Measurements from ENCODE around the gene WDFY2. TPM values are rescaled to one million over a fixed set of nuclear protein-coding genes. Genes with fewer than 3 reads are reported as not detected.
A peak's percentile ranks its signal among the peaks of the same experiment; 100 is the strongest.

WDFY2 gene
- total RNA-seq, 1 experiment from 2014 or later: 26.4 TPM

DNA sequence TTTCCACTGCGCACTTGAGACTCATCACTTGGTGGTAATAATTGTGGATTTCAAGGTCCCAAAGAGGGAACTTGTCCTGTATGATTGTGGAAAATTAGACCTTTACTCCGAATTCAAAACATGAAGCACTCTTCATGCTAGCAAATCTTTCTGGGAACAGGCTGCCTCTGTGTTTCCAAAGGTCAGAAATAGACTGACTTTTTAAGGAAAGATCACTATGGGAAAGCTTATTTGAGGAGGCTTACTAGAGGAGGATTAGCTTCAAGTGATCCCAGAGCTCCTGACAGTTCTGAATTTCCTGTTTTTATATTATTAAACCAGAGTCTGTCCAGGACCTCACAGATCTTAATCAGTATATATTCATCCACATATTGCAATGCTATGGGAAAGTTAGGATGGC, 5.5 kb downstream of the WDFY2 start:
- H3K18ac ChIP-seq (ENCODE audit: insufficient read length, low read depth, low read length): no peak overlapping the region
- H3K4ac ChIP-seq (ENCODE audit: low read depth, low read length): no peak overlapping the region
- peaks cover 3% of the 10 kb centered on the region for H3K79me1 ChIP-seq (ENCODE audit: insufficient read depth, low read depth, low read length, poor library complexity, severe bottlenecking)
- Mint-ChIP-seq H3K27me3 (ENCODE audit: low read depth) (no peaks in the 10 kb centered on the region), H3K36me3 (ENCODE audit: insufficient read depth in 1 of 3, low read depth in 3 of 3) (no peaks in the 10 kb centered on the region), H3K4me1 (peaks cover 66 to 70% of the 10 kb centered on the region in 2 experiments), H3K4me3 (peak overlapping the region in 1 of 2 experiments; percentile 48; a peak in 1 of 5 replicates), H3K9me3 (no peaks in the 10 kb centered on the region; a peak in 1 of 5 replicates), H3K27ac (peak overlapping the region in 2 of 3 experiments; percentile 19 to 97; a peak in 3 of 7 replicates)
- H3T11ph ChIP-seq (ENCODE audit: low read length): no peak overlapping the region
- no peak overlapping the region for H2BK5ac ChIP-seq (ENCODE audit: insufficient read length, low read length)
- H3K14ac ChIP-seq (ENCODE audit: insufficient read depth, low read length): no peak overlapping the region
- H2BK15ac ChIP-seq (ENCODE audit: low read depth, low read length): no peak overlapping the region
- H3K9me3 ChIP-seq (ENCODE audit: control insufficient read depth, low read depth, low read length): no peaks in the 10 kb centered on the region
- H3K4me2 ChIP-seq (ENCODE audit: insufficient read depth, insufficient read length, low read length): no peak overlapping the region
- H3K23ac ChIP-seq (ENCODE audit: insufficient read length, low read depth, low read length): no peak overlapping the region
- no peak overlapping the region for H2BK20ac ChIP-seq (ENCODE audit: low read depth, low read length, poor library complexity, severe bottlenecking)
- no peaks in the 10 kb centered on the region for H4K20me1 ChIP-seq (ENCODE audit: control insufficient read depth, insufficient read depth, insufficient read length)
- TF ChIP-seq, protein P1, sequence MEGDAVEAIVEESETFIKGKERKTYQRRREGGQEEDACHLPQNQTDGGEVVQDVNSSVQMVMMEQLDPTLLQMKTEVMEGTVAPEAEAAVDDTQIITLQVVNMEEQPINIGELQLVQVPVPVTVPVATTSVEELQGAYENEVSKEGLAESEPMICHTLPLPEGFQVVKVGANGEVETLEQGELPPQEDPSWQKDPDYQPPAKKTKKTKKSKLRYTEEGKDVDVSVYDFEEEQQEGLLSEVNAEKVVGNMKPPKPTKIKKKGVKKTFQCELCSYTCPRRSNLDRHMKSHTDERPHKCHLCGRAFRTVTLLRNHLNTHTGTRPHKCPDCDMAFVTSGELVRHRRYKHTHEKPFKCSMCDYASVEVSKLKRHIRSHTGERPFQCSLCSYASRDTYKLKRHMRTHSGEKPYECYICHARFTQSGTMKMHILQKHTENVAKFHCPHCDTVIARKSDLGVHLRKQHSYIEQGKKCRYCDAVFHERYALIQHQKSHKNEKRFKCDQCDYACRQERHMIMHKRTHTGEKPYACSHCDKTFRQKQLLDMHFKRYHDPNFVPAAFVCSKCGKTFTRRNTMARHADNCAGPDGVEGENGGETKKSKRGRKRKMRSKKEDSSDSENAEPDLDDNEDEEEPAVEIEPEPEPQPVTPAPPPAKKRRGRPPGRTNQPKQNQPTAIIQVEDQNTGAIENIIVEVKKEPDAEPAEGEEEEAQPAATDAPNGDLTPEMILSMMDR (conservative IDR thresholded peaks at IDR 0.05): no peak
- no peaks in the 10 kb centered on the region for H3K27me3 ChIP-seq (ENCODE audit: insufficient read depth, low read length)
- no peak overlapping the region for H2BK120ac ChIP-seq (ENCODE audit: low read depth, low read length, poor library complexity, severe bottlenecking)
- no peak overlapping the region for H2AK5ac ChIP-seq (ENCODE audit: insufficient read length, low read length)
- no peak overlapping the region for H3K9ac ChIP-seq (ENCODE audit: extremely low read depth, insufficient read length, low read length)
- no peak overlapping the region for H4K91ac ChIP-seq (ENCODE audit: insufficient read length, low read depth, low read length)
- H4K5ac ChIP-seq (ENCODE audit: insufficient read length, low read depth, low read length): no peak overlapping the region
- H3K79me2 ChIP-seq (ENCODE audit: insufficient read depth, low read length): peaks cover 33% of the 10 kb centered on the region
- H3K56ac ChIP-seq (ENCODE audit: insufficient read length, low read depth, low read length): no peak overlapping the region
- H3K23me2 ChIP-seq (ENCODE audit: insufficient read length, low read depth, low read length, poor library complexity, severe bottlenecking): no peaks in the 10 kb centered on the region
- no peak overlapping the region for H4K8ac ChIP-seq (replicated peaks; ENCODE audit: insufficient read length, low read depth, low read length)
- no peak overlapping the region for H2BK12ac ChIP-seq (ENCODE audit: insufficient read length, low read depth, low read length)
- no peak for DNase-seq
- H2AFZ ChIP-seq (ENCODE audit: low read length): no peak overlapping the region
- no CpG with 5 or more reads among the region's 2 CpGs for WGBS (ENCODE audit: extremely low coverage, insufficient read length, low lambda C conversion rate)
- H3K27ac ChIP-seq (ENCODE audit: insufficient read length, low read depth, low read length): no peak overlapping the region
- H3K4me1 ChIP-seq (ENCODE audit: insufficient read depth, low read length): peaks cover 15% of the 10 kb centered on the region
